GM12875 (cell line): ENCODE measurements around the gene ADCY4.

ENCODE experiments used
- H3K4me3 ChIP-seq: one replicate; pipeline ENCODE4 v1.5.1; 2011; ENCODE audit warnings: low read depth, low read length, control low read depth
- TF ChIP-seq, protein P1 (sequence below): IDR thresholded peaks from 2 replicates; pipeline ENCODE4 v1.5.1; 2011; ENCODE audit warnings: low read depth, mild to moderate bottlenecking, control low read depth, inconsistent platforms, low read length, moderate library complexity, borderline replicate concordance; ENCODE audit not compliant: insufficient read depth

ADCY4 gene

DNA sequence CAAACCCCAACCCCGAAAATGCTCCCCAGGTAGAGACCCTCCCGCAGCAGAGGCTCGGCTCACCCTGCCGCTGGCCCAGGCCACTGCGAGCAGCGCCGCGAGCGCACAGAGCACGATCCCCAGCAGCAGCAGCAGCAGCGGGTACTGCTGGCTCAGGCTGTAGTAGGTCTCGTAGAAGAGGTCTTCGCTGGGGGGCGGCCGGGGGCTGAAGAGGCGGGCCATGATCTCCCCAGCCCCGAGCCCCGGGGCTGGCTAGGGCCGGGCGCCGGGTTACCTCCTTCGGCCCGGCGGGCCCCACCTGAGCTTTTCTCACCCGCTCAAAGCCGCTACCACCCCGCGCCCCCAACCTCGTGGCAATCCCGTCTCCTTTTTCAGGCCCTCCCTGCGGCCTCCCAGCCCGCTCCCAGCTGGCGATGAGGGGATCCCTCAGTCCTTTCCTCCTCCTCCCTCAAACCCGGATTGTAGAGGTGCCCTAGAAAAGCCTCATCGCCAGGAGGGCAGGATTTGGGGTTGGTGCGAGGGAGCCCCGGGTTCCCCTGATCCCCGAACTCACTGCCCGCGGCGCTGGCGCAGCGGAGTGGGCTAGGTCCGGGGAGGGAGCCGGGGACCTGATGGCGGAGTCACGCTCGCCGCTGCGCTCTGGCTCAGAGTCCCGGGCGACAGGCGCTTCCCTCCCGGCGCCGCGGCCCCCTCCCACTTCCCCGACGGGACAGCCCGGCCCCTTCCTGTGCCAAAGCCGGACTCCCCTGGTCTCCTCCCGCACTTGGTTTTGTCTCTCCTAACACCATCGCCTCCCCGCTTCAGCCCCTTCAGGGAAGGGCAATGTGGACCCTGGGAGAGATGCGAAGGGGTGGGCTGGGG lies at the start of gene ADCY4:
Gene ADCY4, minus strand, starts transcription at position 641 of the 861 bp plus-strand sequence. Its CDS starts 419 bp downstream, at position 222.
- no peak within 1 kb of the TSS for H3K4me3 ChIP-seq
- TF ChIP-seq, protein P1, sequence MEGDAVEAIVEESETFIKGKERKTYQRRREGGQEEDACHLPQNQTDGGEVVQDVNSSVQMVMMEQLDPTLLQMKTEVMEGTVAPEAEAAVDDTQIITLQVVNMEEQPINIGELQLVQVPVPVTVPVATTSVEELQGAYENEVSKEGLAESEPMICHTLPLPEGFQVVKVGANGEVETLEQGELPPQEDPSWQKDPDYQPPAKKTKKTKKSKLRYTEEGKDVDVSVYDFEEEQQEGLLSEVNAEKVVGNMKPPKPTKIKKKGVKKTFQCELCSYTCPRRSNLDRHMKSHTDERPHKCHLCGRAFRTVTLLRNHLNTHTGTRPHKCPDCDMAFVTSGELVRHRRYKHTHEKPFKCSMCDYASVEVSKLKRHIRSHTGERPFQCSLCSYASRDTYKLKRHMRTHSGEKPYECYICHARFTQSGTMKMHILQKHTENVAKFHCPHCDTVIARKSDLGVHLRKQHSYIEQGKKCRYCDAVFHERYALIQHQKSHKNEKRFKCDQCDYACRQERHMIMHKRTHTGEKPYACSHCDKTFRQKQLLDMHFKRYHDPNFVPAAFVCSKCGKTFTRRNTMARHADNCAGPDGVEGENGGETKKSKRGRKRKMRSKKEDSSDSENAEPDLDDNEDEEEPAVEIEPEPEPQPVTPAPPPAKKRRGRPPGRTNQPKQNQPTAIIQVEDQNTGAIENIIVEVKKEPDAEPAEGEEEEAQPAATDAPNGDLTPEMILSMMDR: no peak

DNA sequence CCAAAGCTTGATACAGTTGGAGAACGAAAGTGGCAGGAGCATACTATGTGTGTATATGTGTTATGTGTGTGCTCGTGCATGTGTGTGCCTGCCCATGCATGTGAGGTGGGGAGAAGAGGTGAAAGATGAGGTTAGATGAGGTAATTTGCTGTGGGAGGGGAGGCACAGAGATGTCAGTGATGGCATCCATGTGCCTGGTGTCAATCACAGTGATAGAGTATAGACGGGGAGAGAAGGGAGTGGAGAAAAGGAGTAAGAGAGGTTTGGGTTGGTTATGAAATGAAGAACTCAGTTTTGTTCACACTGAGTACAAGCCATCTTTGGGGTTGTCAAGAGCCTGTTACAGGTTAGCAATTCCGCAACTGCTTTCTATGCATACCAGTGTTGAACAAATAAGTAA lies 49.3 kb upstream of the ADCY4 start:
- H3K4me3 ChIP-seq: no peak overlapping the region
- TF ChIP-seq, protein P1: no peak

DNA sequence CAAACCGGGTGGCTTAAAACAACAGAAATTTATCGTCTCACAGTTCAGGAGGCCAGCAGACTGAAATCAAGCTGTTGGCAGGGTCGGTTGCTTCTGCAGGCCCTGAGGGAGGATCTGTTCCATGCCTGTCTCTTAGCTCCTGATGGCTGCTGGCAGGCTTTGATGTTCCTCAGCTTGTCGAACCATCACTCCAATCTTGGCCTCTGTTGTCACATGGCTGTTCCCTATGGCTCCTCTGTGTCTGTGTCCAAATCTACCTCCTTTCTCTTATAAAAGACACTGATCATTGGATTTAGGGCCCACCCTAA lies 47.1 kb upstream of the ADCY4 start:
- H3K4me3 ChIP-seq: no peak overlapping the region
- TF ChIP-seq, protein P1: no peak

DNA sequence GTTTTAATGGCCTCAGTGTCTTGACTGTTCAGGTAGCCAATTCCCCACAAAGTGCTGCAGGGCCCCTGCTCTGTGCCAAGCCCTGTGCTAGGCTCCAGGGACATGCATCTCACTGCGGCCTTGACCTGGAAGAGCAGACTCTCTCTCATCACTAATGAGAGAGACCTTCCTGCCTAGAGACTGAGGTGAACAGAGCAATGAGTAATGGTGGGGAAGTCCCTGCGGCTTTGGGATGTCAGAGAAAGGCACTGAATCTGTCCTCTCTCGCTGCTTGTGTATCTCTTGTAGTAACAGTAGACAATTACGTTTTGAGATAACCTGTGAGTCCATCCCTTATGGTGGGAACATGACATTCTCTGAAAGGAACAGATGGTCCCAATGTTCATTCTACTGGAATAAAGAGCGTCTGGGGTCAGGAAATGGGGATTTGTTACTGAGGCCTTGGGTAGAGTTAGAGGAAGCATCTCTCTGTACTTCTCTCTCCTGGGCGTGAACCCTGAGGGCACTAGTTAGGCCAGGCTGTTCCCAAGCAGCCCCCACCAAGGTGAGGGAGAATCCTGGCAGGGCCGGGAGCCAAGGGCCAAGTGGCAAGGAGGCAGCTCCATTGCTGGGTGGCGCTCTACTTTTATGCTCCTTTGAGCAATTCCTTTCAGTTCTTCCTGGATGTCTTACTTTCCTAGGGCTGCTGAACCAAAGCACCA lies 46.6 kb upstream of the ADCY4 start:
- no peak overlapping the region for H3K4me3 ChIP-seq
- TF ChIP-seq, protein P1: no peak

DNA sequence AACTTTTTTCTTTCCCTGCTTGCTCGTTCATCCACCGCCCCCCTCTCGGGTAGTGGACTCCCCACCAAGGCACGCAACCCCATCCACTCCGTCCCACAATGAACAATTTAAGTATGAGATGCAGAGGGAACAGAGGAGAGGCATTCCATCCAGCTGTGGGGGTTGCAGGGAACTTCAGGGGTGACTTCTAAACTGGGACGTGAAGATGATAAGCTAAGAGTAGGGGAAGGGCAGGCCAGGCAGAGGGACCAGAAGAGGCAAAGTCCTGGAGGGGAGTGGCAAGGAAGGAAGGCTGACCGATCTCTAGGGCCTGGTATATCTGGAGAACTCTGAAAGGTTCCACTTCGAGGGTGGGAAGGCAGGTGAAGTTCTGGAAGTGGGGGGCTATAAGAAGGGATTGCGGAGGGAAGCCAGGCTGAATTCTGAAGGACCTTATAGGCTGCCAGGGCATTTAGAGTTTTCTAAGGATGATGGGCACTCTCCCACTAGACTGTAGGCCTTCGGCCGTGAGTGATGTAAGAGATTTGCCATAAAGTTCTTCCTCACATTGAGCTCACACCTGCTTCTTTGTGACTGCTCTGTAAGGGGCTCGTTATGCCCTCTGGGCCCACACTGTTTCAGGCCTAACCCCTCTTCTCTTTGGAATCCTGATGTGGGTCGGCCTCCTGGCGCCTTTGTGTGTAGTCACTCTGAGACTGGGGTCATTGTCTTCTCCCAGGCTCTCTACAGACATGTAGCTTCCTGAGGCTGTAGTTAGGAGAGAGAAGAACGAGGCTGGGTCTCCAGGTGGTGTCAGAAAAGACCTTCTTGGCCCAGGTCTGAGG lies 45.2 kb upstream of the ADCY4 start:
- H3K4me3 ChIP-seq: no peak overlapping the region
- TF ChIP-seq, protein P1: no peak

DNA sequence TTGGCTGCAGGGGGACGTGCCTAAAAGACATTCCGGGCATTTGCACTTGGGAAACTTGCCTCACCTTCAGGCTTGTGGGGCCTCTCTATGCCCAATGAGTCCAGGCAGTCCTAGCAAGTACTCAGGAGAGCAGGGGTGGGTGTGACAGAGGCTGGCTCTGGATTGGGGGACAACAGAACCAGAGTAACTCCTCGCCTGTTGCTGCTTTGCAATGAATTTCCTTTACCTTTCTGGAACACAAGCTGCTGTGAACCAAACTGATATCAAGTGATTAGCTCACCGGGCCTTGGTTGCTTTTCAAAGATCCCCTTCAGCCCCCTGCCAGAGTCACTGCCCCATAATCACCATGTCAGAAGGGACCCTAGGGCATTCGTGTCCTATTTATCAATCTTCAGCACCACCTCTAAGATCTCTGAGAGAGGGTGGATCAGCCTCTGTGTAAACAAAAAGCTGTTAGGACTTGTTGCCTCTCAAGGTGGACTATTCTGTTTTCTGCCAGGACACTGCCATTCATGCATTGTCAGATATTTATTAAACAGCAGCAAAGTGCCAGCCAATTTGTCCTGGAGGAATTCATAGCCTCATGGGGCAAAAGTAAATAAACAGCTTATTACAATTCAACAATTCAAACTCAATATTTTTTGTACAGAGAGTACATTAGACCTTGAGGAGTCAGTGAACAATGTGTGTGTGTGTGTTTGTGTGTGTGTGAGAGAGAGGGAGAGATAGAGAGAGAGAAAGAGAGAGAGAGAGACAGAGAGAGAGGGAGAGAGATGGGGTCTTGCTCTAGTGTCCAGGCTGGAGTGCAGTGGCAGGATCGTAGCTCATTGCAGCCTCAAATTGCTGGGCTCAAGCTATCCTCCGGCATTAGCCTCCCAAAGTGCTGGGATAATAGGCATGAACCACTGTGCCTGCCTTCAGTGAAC lies 44.4 kb upstream of the ADCY4 start:
- H3K4me3 ChIP-seq: no peak overlapping the region
- TF ChIP-seq, protein P1: no peak
